ENCODE results near the gene OS9. TPM values are rescaled to one million over a fixed set of nuclear protein-coding genes. Genes with fewer than 3 reads are reported as not detected.

OS9 gene
- total and polyA plus RNA-seq, 2 donors (not counting 3 experiments of a cell fraction or from before 2014, with no cell fraction given) = 212 to 561 TPM

DNA sequence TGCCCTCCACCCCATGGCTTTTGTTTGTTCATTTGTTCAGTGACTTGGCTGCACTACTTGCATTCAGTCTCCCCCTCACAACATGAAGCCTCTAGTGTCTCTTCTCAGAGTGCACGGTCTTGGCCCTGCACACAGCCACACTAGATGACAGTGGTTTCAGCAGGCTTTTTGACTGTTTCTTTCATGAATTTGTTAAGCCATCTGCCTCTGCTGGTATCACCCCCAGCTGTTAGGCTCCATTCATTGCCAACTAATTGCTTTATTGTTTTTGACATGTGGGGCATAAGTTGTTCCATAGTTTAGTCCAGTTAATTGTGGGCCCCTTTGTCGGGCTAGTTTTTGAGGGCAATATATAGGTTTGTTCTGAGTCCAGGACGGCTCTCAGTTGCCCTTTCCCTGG, 18.8 kb downstream of the OS9 start:
- BruUV-seq (replicated peaks) = no TSS peak
- H3K27me3 ChIP-seq (ENCODE audit: control insufficient read depth in 2 of 2, insufficient read depth in 2 of 2, low read length in 2 of 2) = no peaks in the 10 kb centered on the region
- H3K9me3 ChIP-seq (replicated peaks; ENCODE audit: control insufficient read depth, insufficient read depth, low read length) = no peaks in the 10 kb centered on the region
- peaks cover 0 to 20% of the 10 kb centered on the region in 2 experiments for H3K36me3 ChIP-seq (ENCODE audit: control insufficient read depth in 2 of 2, extremely low read depth in 1 of 2, insufficient read depth in 2 of 2, low read length in 2 of 2)
- no peaks in the 10 kb centered on the region for H3K9me1 ChIP-seq (replicated peaks; ENCODE audit: control insufficient read depth, extremely low read depth, insufficient read depth, low read length)
- FAIRE-seq = no peak
- dilution Hi-C loops (cut with MboI; ENCODE audit: extremely low pct_ligation_motif_present, low sequenced_read_pairs) = no loop called here
- POLR2A ChIA-PET = no interaction called here
- no peaks in the 10 kb centered on the region for H3K79me2 ChIP-seq (ENCODE audit: control insufficient read depth, insufficient read depth, low read length)
- no peak overlapping the region for H2AFZ ChIP-seq (ENCODE audit: low read depth, low read length)
- H3K4me2 ChIP-seq (ENCODE audit: insufficient read depth, low read length) = no peak overlapping the region
- no peak overlapping the region for H3K4me3 ChIP-seq (replicated peaks in 1 of 3; ENCODE audit: insufficient read depth in 1 of 3, low read depth in 1 of 3, low read length in 3 of 3)
- H3K9ac ChIP-seq (replicated peaks; ENCODE audit: extremely low read depth, insufficient read depth, low read length) = no peak overlapping the region
- DNase-seq (ENCODE audit: low read depth, low spot score) = no peak
- TF ChIP-seq POLR2AphosphoS5 (IDR thresholded peaks at IDR 0.05; ENCODE audit: insufficient read depth, low read depth, low read length) (no peak), CTCF (IDR thresholded peaks at IDR 0.05; ENCODE audit: extremely low read depth in 1 of 2, insufficient read depth in 1 of 2, low read depth in 1 of 2, low read length in 2 of 2) (no peak), EZH2 (IDR thresholded peaks at IDR 0.05; ENCODE audit: borderline replicate concordance, low read depth, low read length, severe bottlenecking) (no peak), FOS (IDR thresholded peaks at IDR 0.05; ENCODE audit: borderline replicate concordance, insufficient read depth, low read length) (no peak), POLR2A (IDR thresholded peaks at IDR 0.05; ENCODE audit: low read depth, low read length) (no peak), MYC (IDR thresholded peaks at IDR 0.05; ENCODE audit: low read depth, low read length) (no peak), JUN (IDR thresholded peaks at IDR 0.05; ENCODE audit: borderline replicate concordance, insufficient read depth, insufficient read length, low read depth) (no peak), GATA2 (IDR thresholded peaks at IDR 0.05; ENCODE audit: insufficient read depth, insufficient read length, low read depth, low read length) (no peak)
- TF ChIP-seq, protein P1, sequence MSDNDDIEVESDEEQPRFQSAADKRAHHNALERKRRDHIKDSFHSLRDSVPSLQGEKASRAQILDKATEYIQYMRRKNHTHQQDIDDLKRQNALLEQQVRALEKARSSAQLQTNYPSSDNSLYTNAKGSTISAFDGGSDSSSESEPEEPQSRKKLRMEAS (IDR thresholded peaks at IDR 0.05; ENCODE audit: insufficient read depth, insufficient read length) = no peak
- intact Hi-C loops (cut with micrococcal nuclease) = no loop called here
- no peaks in the 10 kb centered on the region for H3K4me1 ChIP-seq (ENCODE audit: control insufficient read depth, extremely low read depth, insufficient read depth, low read length)
- CTCF ChIA-PET = interaction anchor here (1.3 to 1.7 kb wide), 2 partner anchors 13 to 129 kb away, joined by 4 to 8 read pairs; no protein-coding TSS in a partner anchor
- no peaks in the 10 kb centered on the region for H4K20me1 ChIP-seq (replicated peaks; ENCODE audit: control insufficient read depth, extremely low read depth, insufficient read depth, low read length)
- H3K27ac ChIP-seq (ENCODE audit: insufficient read depth, low read depth, low read length) = no peak overlapping the region
